Measurements from ENCODE around the gene PLIN5. TPM values are rescaled to one million over a fixed set of nuclear protein-coding genes. Genes with fewer than 3 reads are reported as not detected.

The PLIN5 gene
- total and polyA plus RNA-seq, 2 of the 8 experiments (the other 6 are each of a cell fraction or from before 2014, with no cell fraction given), result 2.0 to 2.5 TPM

- TF ChIP-seq CHD7 (IDR thresholded peaks at IDR 0.05; ENCODE audit: insufficient replicate concordance, low read length) (no peak), NANOG (IDR thresholded peaks at IDR 0.05; ENCODE audit: insufficient read depth, low read depth, low read length, poor library complexity, severe bottlenecking) (no peak), USF2 (IDR thresholded peaks at IDR 0.05; ENCODE audit: low read length) (no peak), TBP (IDR thresholded peaks at IDR 0.05; ENCODE audit: low read depth, low read length) (no peak), BACH1 (IDR thresholded peaks at IDR 0.05; ENCODE audit: low read length) (no peak), EZH2 (IDR thresholded peaks at IDR 0.05; ENCODE audit: low read depth, low read length, severe bottlenecking) (no peak), POLR2AphosphoS5 (IDR thresholded peaks at IDR 0.05; ENCODE audit: low read depth, low read length) (peak; percentile 36; the same call in 1 of the 2 replicates), KDM5A (IDR thresholded peaks at IDR 0.05; ENCODE audit: low read length) (no peak), SRF (IDR thresholded peaks at IDR 0.05; ENCODE audit: low read depth, low read length) (no peak)
Observed at GRCh38 chr19:4539693-4540581, 4.9 kb upstream of the PLIN5 start, which contains the start of gene LRG1 (continued).
